ENCODE results near the gene SCG5.
"Not testable (repeated sequence)": the region's sequence is repeated elsewhere in the genome, so short reads cannot be mapped to it uniquely, and the experiment has no call there.

SCG5 gene

GRCh38 chr15:32641517-32642059 lies at the start of gene SCG5:
Gene SCG5 (plus strand): TSS chr15:32641710. CDS start chr15:32643593, 1,883 bp downstream.
- DNase-seq, result no peak

- DNase-seq, result not testable (repeated sequence)
These were observed 48.4 kb upstream of the SCG5 start, which contains the start of gene GOLGA8N for GRCh38 chr15:32593151-32593550. Gene GOLGA8N (plus strand): TSS chr15:32593456.

GRCh38 chr15:32609518-32609917 lies 32.0 kb upstream of the SCG5 start:
- not testable (repeated sequence) for DNase-seq

GRCh38 chr15:32610719-32611118 lies 30.8 kb upstream of the SCG5 start:
- not testable (repeated sequence) for DNase-seq

- DNase-seq, result not testable (repeated sequence)
These were observed 26.8 kb upstream of the SCG5 start for GRCh38 chr15:32614712-32615050.

GRCh38 chr15:32615051-32615870 lies 26.2 kb upstream of the SCG5 start, which contains the start of gene ARHGAP11A:
Gene ARHGAP11A (plus strand): TSS chr15:32615504. CDS start chr15:32616212, 708 bp downstream.
- DNase-seq, result not testable (repeated sequence)

- not testable (repeated sequence) for DNase-seq
These were observed 25.6 kb upstream of the SCG5 start for GRCh38 chr15:32615871-32616426.

GRCh38 chr15:32636410-32636809 lies 5.1 kb upstream of the SCG5 start:
- DNase-seq, result no peak

GRCh38 chr15:32636908-32637567 lies 4.5 kb upstream of the SCG5 start:
- DNase-seq, result no peak

GRCh38 chr15:32637704-32638103 lies 3.8 kb upstream of the SCG5 start:
- no peak for DNase-seq

GRCh38 chr15:32642667-32643435 lies 1.3 kb downstream of the SCG5 start:
- DNase-seq, result no peak

GRCh38 chr15:32643907-32644445 lies 2.5 kb downstream of the SCG5 start:
- DNase-seq, result no peak

GRCh38 chr15:32646291-32646690 lies 4.8 kb downstream of the SCG5 start:
- no peak for DNase-seq

GRCh38 chr15:32649342-32649741 lies 7.8 kb downstream of the SCG5 start:
- no peak for DNase-seq

- no peak for DNase-seq
These were observed 9.8 kb downstream of the SCG5 start for GRCh38 chr15:32651229-32651837.

GRCh38 chr15:32652178-32652577 lies 10.7 kb downstream of the SCG5 start:
- no peak for DNase-seq

- DNase-seq, result no peak
These were observed 14.6 kb downstream of the SCG5 start for GRCh38 chr15:32656091-32656490.

GRCh38 chr15:32656496-32656895 lies 15.0 kb downstream of the SCG5 start:
- no peak for DNase-seq

- DNase-seq, result no peak
These were observed 15.8 kb downstream of the SCG5 start for GRCh38 chr15:32657198-32657883.

- no peak for DNase-seq
These were observed 16.4 kb downstream of the SCG5 start for GRCh38 chr15:32657941-32658340.
